Stimulated activated CD4-positive, alpha-beta T cell treated with anti-CD3 and anti-CD28 coated beads, Interleukin-15, amount 100 ng/mL, for 48 hours (primary cell): ENCODE results near the gene NPEPL1.

Experiments
- DNase-seq, 2 donors: peaks; one replicate each; pipeline ENCODE4 v3.0.0-alpha.2; 2020; ENCODE audit warnings: low read depth in 2 of 2

The NPEPL1 gene

GRCh38 chr20:58700121-58700821 is 7.7 kb downstream of the NPEPL1 start:
- DNase-seq: no peak

- no peak for DNase-seq
These were observed 8.2 kb downstream of the NPEPL1 start for GRCh38 chr20:58700823-58701222.

- no peak for DNase-seq
These were observed 9.0 kb downstream of the NPEPL1 start for GRCh38 chr20:58701431-58702160.

GRCh38 chr20:58702161-58702510 is 9.5 kb downstream of the NPEPL1 start:
- no peak for DNase-seq

GRCh38 chr20:58702859-58703648 is 10.5 kb downstream of the NPEPL1 start:
- DNase-seq: no peak

- DNase-seq: no peak
These were observed 11.3 kb downstream of the NPEPL1 start for GRCh38 chr20:58703765-58704371.

- no peak for DNase-seq
These were observed 12.8 kb downstream of the NPEPL1 start for GRCh38 chr20:58705208-58705926.

GRCh38 chr20:58706150-58706892 is 13.7 kb downstream of the NPEPL1 start:
- DNase-seq: no peak

- no peak for DNase-seq
These were observed 14.5 kb downstream of the NPEPL1 start for GRCh38 chr20:58706975-58707681.

GRCh38 chr20:58707770-58708169 is 15.2 kb downstream of the NPEPL1 start:
- DNase-seq: no peak

GRCh38 chr20:58708246-58708931 is 15.8 kb downstream of the NPEPL1 start:
- no peak for DNase-seq

GRCh38 chr20:58709013-58709702 is 16.6 kb downstream of the NPEPL1 start:
- no peak for DNase-seq

GRCh38 chr20:58709703-58710039 is 17.1 kb downstream of the NPEPL1 start:
- no peak for DNase-seq

- DNase-seq: no peak
These were observed 18.1 kb downstream of the NPEPL1 start for GRCh38 chr20:58710481-58711265.

GRCh38 chr20:58711266-58712051 is 18.9 kb downstream of the NPEPL1 start:
- no peak for DNase-seq

- no peak for DNase-seq
These were observed 19.7 kb downstream of the NPEPL1 start for GRCh38 chr20:58712151-58712791.
